HepG2 (cell line): ENCODE data around the gene DRG1.

Experiments
- CREM ChIP-seq, 2 experiments: sonication (generic) in 1 of 2; formaldehyde crosslinking in 1 of 2; IDR thresholded peaks; 2 replicates each; pipeline versions ENCODE4 v1.4.0 to v1.6.1; 2016 to 2020; ENCODE audit warnings: antibody characterized with exemption in 1 of 2, mild to moderate bottlenecking in 1 of 2, missing genetic modification reagents in 1 of 2
- CTCF ChIP-seq: sonication (generic); formaldehyde crosslinking; IDR thresholded peaks from 2 replicates; pipeline ENCODE4 v1.5.0; 2020; ENCODE audit warnings: mild to moderate bottlenecking, missing genetic modification reagents, moderate library complexity
- EP300 ChIP-seq, 3 experiments: sonication (generic) in 1 of 3; formaldehyde crosslinking in 1 of 3; IDR thresholded peaks; 2 replicates each; pipeline versions ENCODE4 v1.5.1 to v1.6.1; 2011 to 2020; ENCODE audit warnings: low read depth in 2 of 3, low read length in 2 of 3, borderline replicate concordance in 1 of 3, improper control_type of control experiment in 1 of 3, mild to moderate bottlenecking in 1 of 3, missing genetic modification reagents in 1 of 3, moderate library complexity in 1 of 3
- IRF1 ChIP-seq: sonication (generic); formaldehyde crosslinking; IDR thresholded peaks from 2 replicates; pipeline ENCODE4 v1.4.0; 2020; ENCODE audit warnings: low read depth, mild to moderate bottlenecking, missing genetic modification reagents
- POLR2A ChIP-seq, 2 experiments: IDR thresholded peaks; 2 replicates each; pipeline ENCODE4 v1.6.1; 2011; ENCODE audit warnings: low read depth in 2 of 2, low read length in 2 of 2, mild to moderate bottlenecking in 1 of 2, moderate library complexity in 1 of 2; ENCODE audit not compliant: insufficient read depth in 1 of 2
- ZBTB42 ChIP-seq: sonication (generic); formaldehyde crosslinking; IDR thresholded peaks from 2 replicates; pipeline ENCODE4 v1.5.0; 2020; ENCODE audit warnings: mild to moderate bottlenecking, missing genetic modification reagents
- ZFP1 ChIP-seq: IDR thresholded peaks from 2 replicates; pipeline ENCODE4 v1.6.1; 2016
- ZNF629 ChIP-seq: sonication (generic); formaldehyde crosslinking; conservative IDR thresholded peaks from 2 replicates; pipeline ENCODE4 v1.5.0; 2020; ENCODE audit warnings: missing genetic modification reagents

GRCh38 chr22:31465307-31465706, 65.9 kb downstream of the DRG1 start:
- no peak for TF ChIP-seq CTCF
- TF ChIP-seq POLR2A (IDR thresholded peaks at IDR 0.05; ENCODE audit: insufficient read depth in 1 of 2, low read depth in 2 of 2, low read length in 2 of 2), result no peak
- no peak for TF ChIP-seq ZNF629 (CRISPR knock-in tag)
- TF ChIP-seq EP300 (IDR thresholded peaks at IDR 0.05; ENCODE audit: low read depth in 2 of 2, low read length in 2 of 2), result no peak
- TF ChIP-seq EP300 (CRISPR knock-in tag; IDR thresholded peaks at IDR 0.05; ENCODE audit: borderline replicate concordance), result no peak
- TF ChIP-seq ZFP1 (CRISPR knock-in tag), result no peak
- no peak for TF ChIP-seq ZBTB42 (CRISPR knock-in tag)
- no peak for TF ChIP-seq CREM (IDR thresholded peaks at IDR 0.05)
- TF ChIP-seq CREM (CRISPR knock-in tag; IDR thresholded peaks at IDR 0.05), result no peak
- TF ChIP-seq IRF1, result no peak
